ENCODE measurements around the gene PTK6.
"Not testable (repeated sequence)": the region's sequence is repeated elsewhere in the genome, so short reads cannot be mapped to it uniquely, and the experiment has no call there.

PTK6 gene

GRCh38 chr20:63517376-63518309 lies 19.5 kb downstream of the PTK6 start:
- DNase-seq (ENCODE audit: extremely low read depth in 1 of 2, low read depth in 1 of 2), result no peak

- not testable (repeated sequence) for DNase-seq (ENCODE audit: extremely low read depth in 1 of 2, low read depth in 1 of 2)
Measured at GRCh38 chr20:63514520-63514919, 22.7 kb downstream of the PTK6 start.

GRCh38 chr20:63513207-63513606 lies 24.0 kb downstream of the PTK6 start:
- DNase-seq (ENCODE audit: extremely low read depth in 1 of 2, low read depth in 1 of 2), result no peak

GRCh38 chr20:63509088-63509564 lies 28.1 kb downstream of the PTK6 start:
- DNase-seq (ENCODE audit: extremely low read depth in 1 of 2, low read depth in 1 of 2), result no peak

GRCh38 chr20:63508072-63508768 lies 29.0 kb downstream of the PTK6 start:
- DNase-seq (ENCODE audit: extremely low read depth in 1 of 2, low read depth in 1 of 2), result no peak

GRCh38 chr20:63507083-63507743 lies 30.0 kb downstream of the PTK6 start:
- no peak for DNase-seq (ENCODE audit: extremely low read depth in 1 of 2, low read depth in 1 of 2)

- no peak for DNase-seq (ENCODE audit: extremely low read depth in 1 of 2, low read depth in 1 of 2)
Measured at GRCh38 chr20:63505723-63506122, 31.5 kb downstream of the PTK6 start.

- no peak for DNase-seq (ENCODE audit: extremely low read depth in 1 of 2, low read depth in 1 of 2)
Measured at GRCh38 chr20:63505281-63505680, 31.9 kb downstream of the PTK6 start.

GRCh38 chr20:63504642-63505041 lies 32.5 kb downstream of the PTK6 start:
- no peak for DNase-seq (ENCODE audit: extremely low read depth in 1 of 2, low read depth in 1 of 2)

GRCh38 chr20:63503524-63503923 lies 33.7 kb downstream of the PTK6 start:
- DNase-seq (ENCODE audit: extremely low read depth in 1 of 2, low read depth in 1 of 2), result no peak

- DNase-seq (ENCODE audit: extremely low read depth in 1 of 2, low read depth in 1 of 2), result no peak
Measured at GRCh38 chr20:63502671-63503172, 34.5 kb downstream of the PTK6 start.

GRCh38 chr20:63501818-63502670 lies 35.1 kb downstream of the PTK6 start:
- no peak for DNase-seq (ENCODE audit: extremely low read depth in 1 of 2, low read depth in 1 of 2)

GRCh38 chr20:63500902-63501817 lies 36.0 kb downstream of the PTK6 start:
- no peak for DNase-seq (ENCODE audit: extremely low read depth in 1 of 2, low read depth in 1 of 2)

- no peak for DNase-seq (ENCODE audit: extremely low read depth in 1 of 2, low read depth in 1 of 2)
Measured at GRCh38 chr20:63500151-63500901, 36.9 kb downstream of the PTK6 start.

- no peak for DNase-seq (ENCODE audit: extremely low read depth in 1 of 2, low read depth in 1 of 2)
Measured at GRCh38 chr20:63499338-63499969, 37.7 kb downstream of the PTK6 start.

GRCh38 chr20:63498960-63499337 lies 38.2 kb downstream of the PTK6 start, which contains the start of gene EEF1A2:
Gene EEF1A2 (minus strand): TSS chr20:63499083. CDS start chr20:63497763, 1,320 bp downstream.
- DNase-seq (ENCODE audit: extremely low read depth in 1 of 2, low read depth in 1 of 2), result no peak

- no peak for DNase-seq (ENCODE audit: extremely low read depth in 1 of 2, low read depth in 1 of 2)
Measured at GRCh38 chr20:63497946-63498935, 38.9 kb downstream of the PTK6 start.
